Occipital lobe (tissue), 1 donor: ENCODE results near the gene RCOR3. TPM values are rescaled to one million over a fixed set of nuclear protein-coding genes. Genes with fewer than 3 reads are reported as not detected.

Experiments
- total RNA-seq: library from RNA; depleted of rRNA; stranded (reverse); fragments of >200 nt; gene quantifications from one replicate; pipeline ENCODE4 v1.2.3, GENCODE V29; 2014

RCOR3 gene
- total RNA-seq, 1 donor from 2014 or later, result 34.9 TPM

Other genes with a start within 250 kb of the RCOR3 start
- 5.1 TPM for gene KCNH1, start 125.2 kb upstream of the RCOR3 start, total RNA-seq
- gene TRAF5, start 67.5 kb downstream of the RCOR3 start, total RNA-seq, result 13.9 TPM
- gene RD3, start 232.8 kb downstream of the RCOR3 start, total RNA-seq, result not detected